GM23338 (cell line): Measurements from ENCODE around the gene GPR162. TPM values are rescaled to one million over a fixed set of nuclear protein-coding genes. Genes with fewer than 3 reads are reported as not detected.
A peak's percentile ranks its signal among the peaks of the same experiment; 100 is the strongest.

Experiments
- ATAC-seq: fragments of 200-7000 bp; cut with Tn5 transposase; 3 replicates; pipeline ENCODE4 v1.9.1; 2020
- DNase-seq: peaks from one replicate; pipeline ENCODE4 v3.0.0-alpha.2; 2015; ENCODE audit warnings: low spot score
- H2AFZ ChIP-seq: fragments of 200-600 bp; sonication (generic); 2 replicates; pipeline ENCODE4 v1.8.0; 2016; ENCODE audit warnings: antibody characterized with exemption, mild to moderate bottlenecking, moderate library complexity
- H3F3A ChIP-seq: fragments of 200-600 bp; sonication (generic); replicated peaks from 2 replicates; pipeline ENCODE4 v1.8.0; 2017; ENCODE audit warnings: antibody characterized with exemption, mixed run types, low read depth
- H3K27ac ChIP-seq: fragments of 200-600 bp; sonication (generic); 2 replicates; pipeline ENCODE4 v1.6.1; 2016; ENCODE audit warnings: low read depth
- H3K27me3 ChIP-seq: fragments of 200-600 bp; sonication (generic); 2 replicates; pipeline ENCODE4 v1.8.0; 2016; ENCODE audit warnings: mild to moderate bottlenecking, mixed run types, moderate library complexity; ENCODE audit not compliant: insufficient read depth
- H3K36me3 ChIP-seq: fragments of 200-600 bp; sonication (generic); 2 replicates; pipeline ENCODE4 v1.8.0; 2016; ENCODE audit warnings: mild to moderate bottlenecking; ENCODE audit not compliant: insufficient read depth
- H3K4me1 ChIP-seq: fragments of 200-600 bp; sonication (generic); 2 replicates; pipeline ENCODE4 v1.8.0; 2016; ENCODE audit warnings: mild to moderate bottlenecking, moderate library complexity; ENCODE audit not compliant: insufficient read depth
- H3K4me2 ChIP-seq: fragments of 200-600 bp; sonication (generic); 2 replicates; pipeline ENCODE4 v1.7.1; 2017; ENCODE audit warnings: mixed run types
- H3K4me3 ChIP-seq: fragments of 200-600 bp; sonication (generic); 2 replicates; pipeline ENCODE4 v1.6.1; 2016; ENCODE audit warnings: mixed run types
- H3K79me2 ChIP-seq: fragments of 200-600 bp; sonication (generic); replicated peaks from 2 replicates; pipeline ENCODE4 v1.8.0; 2017; ENCODE audit warnings: mild to moderate bottlenecking; ENCODE audit not compliant: insufficient read depth
- H3K9me2 ChIP-seq: fragments of 200-600 bp; sonication (generic); 2 replicates; pipeline ENCODE4 v1.8.0; 2017; ENCODE audit not compliant: insufficient read depth
- H4K20me1 ChIP-seq: fragments of 200-600 bp; sonication (generic); replicated peaks from 2 replicates; pipeline ENCODE4 v1.8.0; 2017; ENCODE audit warnings: mild to moderate bottlenecking; ENCODE audit not compliant: insufficient read depth
- H3K27ac Mint-ChIP-seq: 2 replicates; pipeline ENCODE4 v1.8.0; 2020; ENCODE audit warnings: inconsistent platforms, mild to moderate bottlenecking, moderate library complexity, mixed read lengths
- H3K27me3 Mint-ChIP-seq: 3 replicates; pipeline ENCODE4 v1.8.0; 2022; ENCODE audit warnings: low read depth, mild to moderate bottlenecking, moderate library complexity, mixed read lengths, inconsistent platforms; ENCODE audit not compliant: insufficient read depth, poor library complexity
- H3K36me3 Mint-ChIP-seq: 3 replicates; pipeline ENCODE4 v1.8.0; 2021; ENCODE audit warnings: low read depth, mild to moderate bottlenecking, inconsistent platforms, moderate library complexity, mixed read lengths
- H3K4me1 Mint-ChIP-seq: 3 replicates; pipeline ENCODE4 v1.8.0; 2020; ENCODE audit warnings: mild to moderate bottlenecking, inconsistent platforms, mixed read lengths
- H3K4me3 Mint-ChIP-seq: 3 replicates; pipeline ENCODE4 v1.8.0; 2021; ENCODE audit warnings: moderate library complexity, mild to moderate bottlenecking, inconsistent platforms, mixed read lengths
- H3K9me3 Mint-ChIP-seq: 3 replicates; pipeline ENCODE4 v1.8.0; 2020; ENCODE audit warnings: moderate library complexity, mild to moderate bottlenecking, inconsistent platforms, mixed read lengths
- CREB1 ChIP-seq: fragments of 250-450 bp; sonication (Bioruptor Pico); IDR thresholded peaks from 2 replicates; pipeline ENCODE4 v1.5.0; 2020; ENCODE audit warnings: low read depth, mild to moderate bottlenecking, moderate library complexity
- ETS1 ChIP-seq: IDR thresholded peaks from 2 replicates; pipeline ENCODE4 v1.6.1; 2016; ENCODE audit warnings: antibody characterized with exemption
- EZH2 ChIP-seq: fragments of 200-600 bp; sonication (generic); IDR thresholded peaks from one replicate; pipeline ENCODE4 v1.8.0; 2017; ENCODE audit warnings: antibody characterized with exemption, mild to moderate bottlenecking, low read depth; ENCODE audit not compliant: unreplicated experiment
- EZH2phosphoT487 ChIP-seq: fragments of 200-600 bp; sonication (generic); IDR thresholded peaks from one replicate; pipeline ENCODE4 v1.8.1; 2018; ENCODE audit warnings: antibody characterized with exemption; ENCODE audit not compliant: unreplicated experiment
- JUNB ChIP-seq: IDR thresholded peaks from one replicate; pipeline ENCODE4 v1.6.1; 2016; ENCODE audit warnings: antibody characterized with exemption; ENCODE audit not compliant: unreplicated experiment
- NANOG ChIP-seq: IDR thresholded peaks from 2 replicates; pipeline ENCODE4 v1.6.1; 2016; ENCODE audit warnings: antibody characterized with exemption, borderline replicate concordance
- POLR2AphosphoS5 ChIP-seq: IDR thresholded peaks from 2 replicates; pipeline ENCODE4 v1.6.1; 2016; ENCODE audit warnings: antibody characterized with exemption, low read depth
- REST ChIP-seq: IDR thresholded peaks from one replicate; pipeline ENCODE4 v1.6.1; 2018; ENCODE audit warnings: antibody characterized with exemption; ENCODE audit not compliant: unreplicated experiment
- STAT1 ChIP-seq: IDR thresholded peaks from one replicate; pipeline ENCODE4 v1.6.1; 2016; ENCODE audit warnings: antibody characterized with exemption; ENCODE audit not compliant: unreplicated experiment
- ZNF114 ChIP-seq: fragments of 250-450 bp; sonication (Bioruptor Pico); IDR thresholded peaks from 2 replicates; pipeline ENCODE4 v1.5.0; 2020; ENCODE audit warnings: mild to moderate bottlenecking, moderate library complexity
- ZNF331 ChIP-seq: fragments of 250-450 bp; sonication (Bioruptor Pico); IDR thresholded peaks from 2 replicates; pipeline ENCODE4 v1.5.0; 2020; ENCODE audit warnings: low read depth, mild to moderate bottlenecking, moderate library complexity
- polyA plus RNA-seq: library from polyadenylated mRNA; unstranded; fragments of >200 nt; fragmentation: Nextera tagmentation; extraction: Ambion mirVana; gene quantifications from 2 replicates; pipeline ENCODE4 v1.2.1, GENCODE V29; 2016
- total RNA-seq: library from RNA; depleted of rRNA; stranded (reverse); fragments of >200 nt; shearing (Covaris generic); gene quantifications from 2 replicates; pipeline ENCODE4 v1.2.3, GENCODE V29; 2014
- TF ChIP-seq, protein P1 (sequence below), 2 experiments: fragments of 200-600 bp in 1 of 2; sonication (generic) in 1 of 2; conservative IDR thresholded peaks; 2 replicates each; pipeline versions ENCODE4 v1.5.1 to v1.6.1; 2016 to 2017; ENCODE audit warnings: antibody characterized with exemption in 2 of 2, low read depth in 2 of 2, mild to moderate bottlenecking in 2 of 2, moderate library complexity in 1 of 2
- TF ChIP-seq, protein P2 (sequence below): fragments of 250-450 bp; sonication (Bioruptor Pico); IDR thresholded peaks from 2 replicates; pipeline ENCODE4 v1.5.0; 2020; ENCODE audit warnings: mild to moderate bottlenecking, moderate library complexity

The GPR162 gene
- total and polyA plus RNA-seq, 2 experiments from 2014 or later = 4.7 to 5.0 TPM

DNA sequence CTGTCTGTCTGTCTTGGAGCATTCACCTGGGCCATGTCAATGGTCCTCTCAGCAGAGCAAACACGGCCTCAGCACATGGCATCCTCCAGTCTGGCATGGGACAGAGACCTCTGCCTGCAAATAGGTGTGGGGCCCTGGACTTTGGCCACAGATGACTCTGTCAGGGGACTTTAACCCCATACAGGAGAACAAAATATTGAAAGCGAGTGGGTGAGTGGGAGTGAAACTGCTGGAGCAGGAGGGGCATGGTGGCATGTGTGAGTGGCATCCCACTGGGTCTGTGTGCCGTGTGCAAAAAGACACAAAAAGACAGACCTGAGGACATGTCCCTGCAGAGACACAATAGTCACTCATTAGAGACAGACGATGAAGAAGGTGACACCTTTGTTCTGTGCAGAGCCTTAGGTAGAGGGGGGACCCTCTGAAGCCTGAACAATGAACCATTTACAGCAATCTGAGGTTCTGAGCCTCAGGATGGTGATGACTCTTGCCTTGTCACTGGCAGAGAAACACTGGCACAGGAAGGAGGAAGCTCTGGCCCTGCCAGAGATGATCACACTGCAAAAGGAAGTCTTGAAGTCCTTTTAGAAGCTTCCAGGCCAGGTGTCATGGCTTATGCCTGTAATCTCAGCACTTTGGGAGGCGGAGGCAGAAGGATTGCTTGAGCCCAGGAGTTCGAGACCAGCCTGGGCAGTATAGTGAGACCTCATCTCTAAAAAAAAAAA is 41.8 kb upstream of the GPR162 start:
- Histone ChIP-seq H3K4me2 (0 out of 2 replicates have a peak overlapping the region, but pooled peaks have one; percentile 99), H3K27me3 (peaks cover 38% of the 10 kb centered on the region), H3K79me2 (no peaks in the 10 kb centered on the region), H3K27ac (peak overlapping the region; percentile 5; the same call in 1 of the 2 replicates), H3K9me2 (no peaks in the 10 kb centered on the region), H3K36me3 (no peaks in the 10 kb centered on the region), H2AFZ (no peak overlapping the region), H3F3A (peaks cover 5% of the 10 kb centered on the region; the same call in 1 of the 2 replicates), H3K4me3 (no peak overlapping the region), H3K4me1 (peaks cover 6% of the 10 kb centered on the region; the same call in 1 of the 2 replicates), H4K20me1 (no peaks in the 10 kb centered on the region)
- H3K36me3 Mint-ChIP-seq = peaks cover 4% of the 10 kb centered on the region; the same call in 2 of the 3 replicates
- no peaks in the 10 kb centered on the region; the same call in 2 of the 3 replicates for H3K9me3 Mint-ChIP-seq
- H3K4me3 Mint-ChIP-seq = no peak overlapping the region; the same call in 2 of the 3 replicates
- peaks cover 41% of the 10 kb centered on the region for H3K27me3 Mint-ChIP-seq
- DNase-seq (no peak), ATAC-seq (no peak)
- no peak overlapping the region for H3K27ac Mint-ChIP-seq
- TF ChIP-seq, protein P1, sequence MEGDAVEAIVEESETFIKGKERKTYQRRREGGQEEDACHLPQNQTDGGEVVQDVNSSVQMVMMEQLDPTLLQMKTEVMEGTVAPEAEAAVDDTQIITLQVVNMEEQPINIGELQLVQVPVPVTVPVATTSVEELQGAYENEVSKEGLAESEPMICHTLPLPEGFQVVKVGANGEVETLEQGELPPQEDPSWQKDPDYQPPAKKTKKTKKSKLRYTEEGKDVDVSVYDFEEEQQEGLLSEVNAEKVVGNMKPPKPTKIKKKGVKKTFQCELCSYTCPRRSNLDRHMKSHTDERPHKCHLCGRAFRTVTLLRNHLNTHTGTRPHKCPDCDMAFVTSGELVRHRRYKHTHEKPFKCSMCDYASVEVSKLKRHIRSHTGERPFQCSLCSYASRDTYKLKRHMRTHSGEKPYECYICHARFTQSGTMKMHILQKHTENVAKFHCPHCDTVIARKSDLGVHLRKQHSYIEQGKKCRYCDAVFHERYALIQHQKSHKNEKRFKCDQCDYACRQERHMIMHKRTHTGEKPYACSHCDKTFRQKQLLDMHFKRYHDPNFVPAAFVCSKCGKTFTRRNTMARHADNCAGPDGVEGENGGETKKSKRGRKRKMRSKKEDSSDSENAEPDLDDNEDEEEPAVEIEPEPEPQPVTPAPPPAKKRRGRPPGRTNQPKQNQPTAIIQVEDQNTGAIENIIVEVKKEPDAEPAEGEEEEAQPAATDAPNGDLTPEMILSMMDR (conservative IDR thresholded peaks at IDR 0.05; ENCODE audit: low read depth in 2 of 2) = no peak
- TF ChIP-seq ETS1 (no peak), POLR2AphosphoS5 (no peak), EZH2 (no peak), REST (no peak), STAT1 (no peak), ZNF114 (CRISPR knock-in tag) (no peak), CREB1 (CRISPR knock-in tag) (no peak), ZNF331 (CRISPR knock-in tag) (no peak), NANOG (no peak), EZH2phosphoT487 (no peak), JUNB (no peak)
- TF ChIP-seq, protein P2, sequence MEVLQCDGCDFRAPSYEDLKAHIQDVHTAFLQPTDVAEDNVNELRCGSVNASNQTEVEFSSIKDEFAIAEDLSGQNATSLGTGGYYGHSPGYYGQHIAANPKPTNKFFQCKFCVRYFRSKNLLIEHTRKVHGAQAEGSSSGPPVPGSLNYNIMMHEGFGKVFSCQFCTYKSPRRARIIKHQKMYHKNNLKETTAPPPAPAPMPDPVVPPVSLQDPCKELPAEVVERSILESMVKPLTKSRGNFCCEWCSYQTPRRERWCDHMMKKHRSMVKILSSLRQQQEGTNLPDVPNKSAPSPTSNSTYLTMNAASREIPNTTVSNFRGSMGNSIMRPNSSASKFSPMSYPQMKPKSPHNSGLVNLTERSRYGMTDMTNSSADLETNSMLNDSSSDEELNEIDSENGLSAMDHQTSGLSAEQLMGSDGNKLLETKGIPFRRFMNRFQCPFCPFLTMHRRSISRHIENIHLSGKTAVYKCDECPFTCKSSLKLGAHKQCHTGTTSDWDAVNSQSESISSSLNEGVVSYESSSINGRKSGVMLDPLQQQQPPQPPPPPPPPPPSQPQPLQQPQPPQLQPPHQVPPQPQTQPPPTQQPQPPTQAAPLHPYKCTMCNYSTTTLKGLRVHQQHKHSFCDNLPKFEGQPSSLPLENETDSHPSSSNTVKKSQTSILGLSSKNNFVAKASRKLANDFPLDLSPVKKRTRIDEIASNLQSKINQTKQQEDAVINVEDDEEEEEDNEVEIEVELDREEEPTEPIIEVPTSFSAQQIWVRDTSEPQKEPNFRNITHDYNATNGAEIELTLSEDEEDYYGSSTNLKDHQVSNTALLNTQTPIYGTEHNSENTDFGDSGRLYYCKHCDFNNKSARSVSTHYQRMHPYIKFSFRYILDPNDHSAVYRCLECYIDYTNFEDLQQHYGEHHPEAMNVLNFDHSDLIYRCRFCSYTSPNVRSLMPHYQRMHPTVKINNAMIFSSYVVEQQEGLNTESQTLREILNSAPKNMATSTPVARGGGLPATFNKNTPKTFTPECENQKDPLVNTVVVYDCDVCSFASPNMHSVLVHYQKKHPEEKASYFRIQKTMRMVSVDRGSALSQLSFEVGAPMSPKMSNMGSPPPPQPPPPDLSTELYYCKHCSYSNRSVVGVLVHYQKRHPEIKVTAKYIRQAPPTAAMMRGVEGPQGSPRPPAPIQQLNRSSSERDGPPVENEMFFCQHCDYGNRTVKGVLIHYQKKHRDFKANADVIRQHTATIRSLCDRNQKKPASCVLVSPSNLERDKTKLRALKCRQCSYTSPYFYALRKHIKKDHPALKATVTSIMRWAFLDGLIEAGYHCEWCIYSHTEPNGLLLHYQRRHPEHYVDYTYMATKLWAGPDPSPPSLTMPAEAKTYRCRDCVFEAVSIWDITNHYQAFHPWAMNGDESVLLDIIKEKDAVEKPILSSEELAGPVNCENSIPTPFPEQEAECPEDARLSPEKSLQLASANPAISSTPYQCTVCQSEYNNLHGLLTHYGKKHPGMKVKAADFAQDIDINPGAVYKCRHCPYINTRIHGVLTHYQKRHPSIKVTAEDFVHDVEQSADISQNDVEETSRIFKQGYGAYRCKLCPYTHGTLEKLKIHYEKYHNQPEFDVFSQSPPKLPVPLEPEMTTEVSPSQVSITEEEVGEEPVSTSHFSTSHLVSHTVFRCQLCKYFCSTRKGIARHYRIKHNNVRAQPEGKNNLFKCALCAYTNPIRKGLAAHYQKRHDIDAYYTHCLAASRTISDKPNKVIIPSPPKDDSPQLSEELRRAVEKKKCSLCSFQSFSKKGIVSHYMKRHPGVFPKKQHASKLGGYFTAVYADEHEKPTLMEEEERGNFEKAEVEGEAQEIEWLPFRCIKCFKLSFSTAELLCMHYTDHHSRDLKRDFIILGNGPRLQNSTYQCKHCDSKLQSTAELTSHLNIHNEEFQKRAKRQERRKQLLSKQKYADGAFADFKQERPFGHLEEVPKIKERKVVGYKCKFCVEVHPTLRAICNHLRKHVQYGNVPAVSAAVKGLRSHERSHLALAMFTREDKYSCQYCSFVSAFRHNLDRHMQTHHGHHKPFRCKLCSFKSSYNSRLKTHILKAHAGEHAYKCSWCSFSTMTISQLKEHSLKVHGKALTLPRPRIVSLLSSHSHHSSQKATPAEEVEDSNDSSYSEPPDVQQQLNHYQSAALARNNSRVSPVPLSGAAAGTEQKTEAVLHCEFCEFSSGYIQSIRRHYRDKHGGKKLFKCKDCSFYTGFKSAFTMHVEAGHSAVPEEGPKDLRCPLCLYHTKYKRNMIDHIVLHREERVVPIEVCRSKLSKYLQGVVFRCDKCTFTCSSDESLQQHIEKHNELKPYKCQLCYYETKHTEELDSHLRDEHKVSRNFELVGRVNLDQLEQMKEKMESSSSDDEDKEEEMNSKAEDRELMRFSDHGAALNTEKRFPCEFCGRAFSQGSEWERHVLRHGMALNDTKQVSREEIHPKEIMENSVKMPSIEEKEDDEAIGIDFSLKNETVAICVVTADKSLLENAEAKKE (CRISPR knock-in tag) = no peak
- peaks cover 35% of the 10 kb centered on the region for H3K4me1 Mint-ChIP-seq
